Measurements from ENCODE around the gene TM9SF4. TPM values are rescaled to one million over a fixed set of nuclear protein-coding genes. Genes with fewer than 3 reads are reported as not detected.

TM9SF4 gene
- total and polyA plus RNA-seq, 4 donors: 18.4 to 46.6 (median 38.5) TPM

DNA sequence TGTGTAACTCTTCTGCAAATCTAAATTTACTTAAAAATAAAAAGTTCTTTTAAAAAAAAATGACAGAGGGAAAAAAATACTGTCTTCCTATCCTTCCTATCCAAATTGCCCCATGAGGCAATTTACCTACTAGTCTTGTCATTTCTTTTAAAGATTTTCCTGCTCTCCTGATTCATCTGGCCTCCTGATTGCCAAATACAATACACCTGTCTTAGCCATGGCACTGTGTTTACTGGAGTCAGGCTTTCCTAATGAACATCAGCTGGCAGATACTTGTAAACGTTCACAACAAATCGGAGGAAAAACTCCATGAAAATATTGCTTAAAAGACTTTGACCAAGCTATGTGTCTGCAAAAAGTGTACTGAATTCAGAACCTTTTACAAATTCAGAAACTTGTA, 21.5 kb downstream of the TM9SF4 start:
- DNase-seq (no peak), ATAC-seq (ENCODE audit: insufficient read depth, low FRiP score) (no peak)
- H3K36me3 ChIP-seq (ENCODE audit: control insufficient read depth in 4 of 4, insufficient read depth in 4 of 4, low read length in 4 of 4): peaks cover under 1 to 4% (median 3%) of the 10 kb centered on the region in 4 donors
- H3K9ac ChIP-seq (ENCODE audit: insufficient read depth in 1 of 2, low read length in 2 of 2): no peak overlapping the region
- no peak overlapping the region for H3K4me3 ChIP-seq
- H3K9me3 ChIP-seq (ENCODE audit: control insufficient read depth in 4 of 4, insufficient read depth in 3 of 4, low read length in 3 of 4): no peaks in the 10 kb centered on the region
- no peak overlapping the region for H3K27ac ChIP-seq (ENCODE audit: low read depth in 1 of 2, low read length in 1 of 2)
- no peaks in the 10 kb centered on the region for H3K27me3 ChIP-seq (ENCODE audit: control insufficient read depth in 3 of 3, insufficient read depth in 3 of 3, low read length in 2 of 3)
- 88 to 96% methylated on average over 2 of the region's 2 CpGs for WGBS, 2 donors
- TF ChIP-seq, protein P1, sequence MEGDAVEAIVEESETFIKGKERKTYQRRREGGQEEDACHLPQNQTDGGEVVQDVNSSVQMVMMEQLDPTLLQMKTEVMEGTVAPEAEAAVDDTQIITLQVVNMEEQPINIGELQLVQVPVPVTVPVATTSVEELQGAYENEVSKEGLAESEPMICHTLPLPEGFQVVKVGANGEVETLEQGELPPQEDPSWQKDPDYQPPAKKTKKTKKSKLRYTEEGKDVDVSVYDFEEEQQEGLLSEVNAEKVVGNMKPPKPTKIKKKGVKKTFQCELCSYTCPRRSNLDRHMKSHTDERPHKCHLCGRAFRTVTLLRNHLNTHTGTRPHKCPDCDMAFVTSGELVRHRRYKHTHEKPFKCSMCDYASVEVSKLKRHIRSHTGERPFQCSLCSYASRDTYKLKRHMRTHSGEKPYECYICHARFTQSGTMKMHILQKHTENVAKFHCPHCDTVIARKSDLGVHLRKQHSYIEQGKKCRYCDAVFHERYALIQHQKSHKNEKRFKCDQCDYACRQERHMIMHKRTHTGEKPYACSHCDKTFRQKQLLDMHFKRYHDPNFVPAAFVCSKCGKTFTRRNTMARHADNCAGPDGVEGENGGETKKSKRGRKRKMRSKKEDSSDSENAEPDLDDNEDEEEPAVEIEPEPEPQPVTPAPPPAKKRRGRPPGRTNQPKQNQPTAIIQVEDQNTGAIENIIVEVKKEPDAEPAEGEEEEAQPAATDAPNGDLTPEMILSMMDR (IDR thresholded peaks at IDR 0.05; ENCODE audit: control extremely low read depth, extremely low read depth): no peak
- no peaks in the 10 kb centered on the region for H3K4me1 ChIP-seq (ENCODE audit: control insufficient read depth in 5 of 5, insufficient read depth in 5 of 5, low read length in 5 of 5)

DNA sequence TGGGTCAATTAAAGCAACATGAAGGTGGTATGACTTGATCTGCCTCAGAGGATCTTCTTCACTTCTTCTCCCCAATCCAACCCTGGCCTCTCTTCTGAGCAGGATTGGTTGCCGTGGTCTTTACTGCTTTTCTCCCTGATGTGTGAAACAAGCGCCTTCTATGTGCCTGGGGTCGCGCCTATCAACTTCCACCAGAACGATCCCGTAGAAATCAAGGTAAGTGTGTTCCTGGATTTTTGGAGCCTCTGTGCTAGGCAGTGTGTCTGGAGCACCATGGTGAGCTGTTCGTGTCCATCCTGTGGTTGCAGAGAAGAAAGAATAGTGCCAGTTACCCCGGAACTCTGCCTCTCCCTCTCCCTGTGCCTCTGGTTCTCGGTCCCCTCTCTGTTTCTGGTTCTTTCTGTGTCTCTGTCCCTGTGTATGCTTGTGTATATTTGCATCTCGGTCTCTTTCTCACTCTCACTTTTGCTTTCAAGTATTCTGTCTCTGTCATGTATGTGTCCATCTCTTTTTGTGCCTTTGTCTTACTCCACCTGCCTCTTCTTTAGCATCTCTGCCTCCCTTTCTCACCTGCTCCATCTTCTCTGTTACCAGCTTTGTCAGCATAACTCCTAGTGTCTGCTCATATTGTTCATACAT, 23.5 kb downstream of the TM9SF4 start:
- WGBS, 2 donors: 92 to 93% methylated on average over 10 of the region's 10 CpGs
- Histone ChIP-seq H3K4me3 (no peak overlapping the region), H3K4me1 (ENCODE audit: control insufficient read depth in 5 of 5, insufficient read depth in 5 of 5, low read length in 5 of 5) (no peaks in the 10 kb centered on the region), H3K9me3 (ENCODE audit: control insufficient read depth in 4 of 4, insufficient read depth in 3 of 4, low read length in 3 of 4) (no peaks in the 10 kb centered on the region), H3K27ac (ENCODE audit: low read depth in 1 of 2, low read length in 1 of 2) (no peak overlapping the region), H3K36me3 (ENCODE audit: control insufficient read depth in 4 of 4, insufficient read depth in 4 of 4, low read length in 4 of 4) (peaks cover 5 to 19% (median 16%) of the 10 kb centered on the region in 4 donors), H3K27me3 (ENCODE audit: control insufficient read depth in 3 of 3, insufficient read depth in 3 of 3, low read length in 2 of 3) (no peaks in the 10 kb centered on the region), H3K9ac (ENCODE audit: insufficient read depth in 1 of 2, low read length in 2 of 2) (no peak overlapping the region)
- DNase-seq (no peak), ATAC-seq (ENCODE audit: insufficient read depth, low FRiP score) (no peak)
- TF ChIP-seq, protein P1 (IDR thresholded peaks at IDR 0.05; ENCODE audit: control extremely low read depth, extremely low read depth): no peak

DNA sequence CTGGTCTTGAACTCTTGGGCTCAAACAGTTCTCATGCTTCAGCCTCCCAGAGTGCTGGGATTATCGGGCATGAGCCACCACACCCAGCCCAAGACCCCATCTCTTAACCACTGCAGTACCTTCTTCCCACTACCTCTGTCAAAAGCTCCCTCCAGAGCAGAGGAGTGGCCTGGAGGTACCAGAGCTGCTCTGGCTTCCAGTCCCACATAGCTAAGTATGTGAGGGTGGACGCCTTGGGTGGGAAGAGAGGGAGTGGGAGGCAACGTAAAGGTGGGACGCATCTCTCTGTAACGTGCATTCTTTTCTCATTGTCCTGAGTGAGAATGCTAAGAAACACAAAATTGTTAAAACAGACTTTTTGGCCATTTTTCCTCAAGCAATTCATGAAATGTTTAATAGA, 24.5 kb downstream of the TM9SF4 start:
- no peaks in the 10 kb centered on the region for H3K4me1 ChIP-seq (ENCODE audit: control insufficient read depth in 5 of 5, insufficient read depth in 5 of 5, low read length in 5 of 5)
- no peak for ATAC-seq (ENCODE audit: insufficient read depth, low FRiP score)
- H3K27ac ChIP-seq (ENCODE audit: low read depth in 1 of 2, low read length in 1 of 2): no peak overlapping the region
- peaks cover 5 to 21% (median 17%) of the 10 kb centered on the region in 4 donors for H3K36me3 ChIP-seq (ENCODE audit: control insufficient read depth in 4 of 4, insufficient read depth in 4 of 4, low read length in 4 of 4)
- H3K9ac ChIP-seq (ENCODE audit: insufficient read depth in 1 of 2, low read length in 2 of 2): no peak overlapping the region
- no peak for DNase-seq
- no peak overlapping the region for H3K4me3 ChIP-seq
- no peaks in the 10 kb centered on the region for H3K9me3 ChIP-seq (ENCODE audit: control insufficient read depth in 4 of 4, insufficient read depth in 3 of 4, low read length in 3 of 4)
- 94 to 95% methylated on average over 5 of the region's 5 CpGs for WGBS, 2 donors
- TF ChIP-seq, protein P1 (IDR thresholded peaks at IDR 0.05; ENCODE audit: control extremely low read depth, extremely low read depth): no peak
- H3K27me3 ChIP-seq (ENCODE audit: control insufficient read depth in 3 of 3, insufficient read depth in 3 of 3, low read length in 2 of 3): no peaks in the 10 kb centered on the region
